GM19043 (cell line): Measurements from ENCODE around the gene TMEM219.

Source experiments
- ATAC-seq: cut with Tn5 transposase; IDR thresholded peaks from one replicate; pipeline ENCODE4 v1.9.1; 2021; ENCODE audit warnings: low read depth; ENCODE audit not compliant: unreplicated experiment

The TMEM219 gene

DNA sequence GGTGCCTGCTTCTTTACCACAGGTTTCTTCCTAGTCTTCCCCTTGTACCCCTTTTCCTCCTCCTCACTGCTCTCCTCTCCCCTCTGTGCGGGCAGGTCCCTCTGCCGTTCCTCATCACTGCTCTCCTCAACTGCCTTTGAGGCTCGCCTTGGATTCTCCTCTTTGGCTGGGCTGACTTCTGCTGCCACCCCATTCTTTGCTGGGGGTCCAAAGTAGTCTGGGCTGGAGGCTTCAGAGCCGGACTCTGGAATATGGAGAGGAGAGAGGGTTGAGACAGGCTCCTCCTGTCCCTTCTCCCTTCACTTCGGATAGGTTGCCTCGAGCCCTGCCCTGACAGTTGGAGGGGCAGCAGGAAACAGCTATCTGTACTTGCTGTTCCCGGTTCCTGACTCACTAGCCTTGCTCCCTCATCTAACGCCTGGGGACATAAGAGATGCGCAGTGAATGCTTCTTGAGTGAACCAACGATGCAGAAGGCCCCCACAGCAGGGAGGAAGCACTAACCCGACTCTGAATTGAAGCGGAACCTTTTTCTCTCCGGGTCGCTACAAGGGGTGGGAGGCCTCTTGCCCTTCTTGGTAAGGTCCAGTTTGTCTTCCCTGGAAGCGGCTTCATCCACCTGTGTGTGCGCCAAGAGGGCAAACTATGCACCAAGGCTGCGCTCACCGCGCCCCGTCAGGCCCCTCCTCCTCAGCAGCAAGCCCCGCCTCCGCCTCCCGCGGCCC, 32.9 kb downstream of the TMEM219 start:
- no peak for ATAC-seq

DNA sequence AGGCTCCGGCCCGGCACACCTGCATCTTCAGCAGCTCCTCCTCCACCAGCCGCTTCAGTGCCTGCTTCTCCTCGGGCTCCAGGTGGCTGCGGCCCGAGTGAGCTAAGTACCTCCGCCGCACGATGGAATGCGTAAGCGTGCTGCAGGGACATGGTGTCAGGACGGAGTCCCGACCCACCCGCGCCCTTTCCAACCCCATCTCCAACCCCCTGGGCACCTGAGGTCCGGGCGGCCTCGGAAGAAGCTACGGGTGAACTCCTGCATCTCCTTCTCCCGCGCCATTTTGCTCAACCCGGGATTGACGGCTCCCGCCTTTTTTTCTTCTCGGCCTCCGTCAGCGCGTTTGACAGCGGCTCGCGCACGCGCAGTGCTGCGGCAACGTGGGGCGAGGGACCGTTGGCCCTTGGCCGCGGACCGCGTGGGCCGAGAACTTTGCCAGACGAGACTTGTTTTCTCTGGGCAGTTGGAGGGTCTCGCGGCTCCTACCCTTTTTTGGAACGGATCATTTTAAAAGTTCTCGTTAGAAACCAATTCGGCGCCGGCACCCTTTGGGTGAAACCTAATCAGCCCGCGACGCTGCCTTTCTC, 33.5 kb downstream of the TMEM219 start, which contains the start of gene HIRIP3:
Gene HIRIP3 (minus strand): TSS at position 294 of the 587 bp plus-strand sequence. CDS start 12 bp downstream, at position 282.
- no peak for ATAC-seq

DNA sequence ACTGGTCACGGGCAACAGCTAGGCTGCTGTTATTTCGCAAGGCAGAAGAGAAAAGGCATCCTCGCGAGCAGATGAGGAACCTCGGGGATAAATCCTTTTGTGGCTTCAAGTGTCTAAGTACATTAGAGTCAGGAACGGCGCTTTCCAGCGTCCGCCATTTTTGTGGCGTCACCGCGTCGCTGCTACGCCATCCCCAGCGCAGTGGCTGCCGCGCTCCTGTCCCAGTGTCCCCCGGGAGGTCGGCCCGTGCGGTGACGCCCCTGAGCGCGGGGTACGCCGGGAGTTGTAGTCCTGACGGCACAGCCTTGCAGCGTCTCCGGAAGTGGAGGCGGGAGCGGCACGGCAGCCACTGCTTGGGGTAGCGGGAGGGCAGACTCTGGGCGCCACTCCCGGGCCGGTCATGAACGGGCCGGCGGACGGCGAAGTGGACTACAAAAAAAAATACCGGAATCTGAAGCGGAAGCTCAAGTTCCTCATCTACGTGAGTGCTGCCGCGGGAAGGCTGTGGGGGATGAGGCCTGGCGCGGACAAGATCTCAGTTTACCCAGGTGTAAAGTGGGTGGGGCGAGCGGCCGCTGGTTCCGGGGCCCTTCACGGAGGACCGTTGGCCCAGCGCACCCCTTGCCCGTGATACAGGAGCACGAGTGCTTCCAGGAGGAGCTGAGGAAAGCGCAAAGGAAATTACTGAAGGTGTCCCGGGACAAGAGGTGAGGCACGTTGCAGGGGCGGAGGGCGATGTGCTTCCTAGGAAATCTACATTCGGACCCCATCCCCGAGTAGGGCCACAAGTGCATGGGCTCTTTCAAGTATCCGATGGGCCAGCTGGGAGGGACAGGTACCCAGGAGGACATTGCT, 34.3 kb downstream of the TMEM219 start, which contains the start of gene INO80E:
Gene INO80E (plus strand): TSS at position 331 of the 855 bp plus-strand sequence. CDS start 70 bp downstream, at position 401.
- ATAC-seq: peak; percentile 89

DNA sequence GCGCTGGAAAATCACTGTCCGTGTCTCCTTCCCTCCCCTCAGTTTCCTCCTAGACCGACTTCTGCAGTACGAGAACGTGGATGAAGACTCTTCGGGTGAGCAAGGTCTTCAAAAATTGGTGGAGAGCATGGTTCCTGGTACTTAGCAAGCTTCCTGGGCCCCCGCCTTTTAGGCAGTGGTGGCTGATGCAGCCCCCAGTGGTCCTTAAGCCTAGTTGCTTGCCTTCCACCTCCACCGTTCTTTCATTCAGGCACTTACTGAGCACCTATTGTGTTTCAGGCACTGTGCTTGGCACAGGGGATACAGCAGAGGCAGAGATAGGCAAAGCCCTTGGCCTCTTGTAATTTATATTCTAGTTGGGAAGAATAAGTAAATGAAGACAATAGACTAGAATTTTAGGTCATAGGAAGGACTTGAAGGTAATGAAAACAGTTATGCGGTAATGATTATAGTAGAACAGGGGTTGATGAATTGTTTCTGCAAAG, 34.9 kb downstream of the TMEM219 start:
- ATAC-seq: no peak

DNA sequence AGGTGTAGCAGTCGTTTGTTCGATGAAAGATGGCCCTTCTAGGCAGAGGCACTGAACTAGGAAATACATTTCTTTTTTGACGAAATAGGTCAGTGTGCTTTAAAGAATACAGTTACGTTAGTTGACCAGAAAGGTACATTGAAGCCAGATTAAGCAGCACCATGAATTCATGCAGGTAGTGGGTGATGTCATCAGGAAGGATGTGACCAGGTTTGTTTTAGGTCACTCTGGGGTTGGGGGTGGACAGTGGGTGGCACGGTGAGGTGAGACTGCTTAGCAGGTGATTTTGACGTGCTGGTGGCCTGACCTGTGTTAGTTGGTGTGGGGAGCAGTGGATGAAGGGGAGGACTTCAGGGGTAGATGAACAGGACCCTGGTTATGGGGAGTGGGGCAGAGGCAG, 37.7 kb downstream of the TMEM219 start:
- ATAC-seq: no peak

DNA sequence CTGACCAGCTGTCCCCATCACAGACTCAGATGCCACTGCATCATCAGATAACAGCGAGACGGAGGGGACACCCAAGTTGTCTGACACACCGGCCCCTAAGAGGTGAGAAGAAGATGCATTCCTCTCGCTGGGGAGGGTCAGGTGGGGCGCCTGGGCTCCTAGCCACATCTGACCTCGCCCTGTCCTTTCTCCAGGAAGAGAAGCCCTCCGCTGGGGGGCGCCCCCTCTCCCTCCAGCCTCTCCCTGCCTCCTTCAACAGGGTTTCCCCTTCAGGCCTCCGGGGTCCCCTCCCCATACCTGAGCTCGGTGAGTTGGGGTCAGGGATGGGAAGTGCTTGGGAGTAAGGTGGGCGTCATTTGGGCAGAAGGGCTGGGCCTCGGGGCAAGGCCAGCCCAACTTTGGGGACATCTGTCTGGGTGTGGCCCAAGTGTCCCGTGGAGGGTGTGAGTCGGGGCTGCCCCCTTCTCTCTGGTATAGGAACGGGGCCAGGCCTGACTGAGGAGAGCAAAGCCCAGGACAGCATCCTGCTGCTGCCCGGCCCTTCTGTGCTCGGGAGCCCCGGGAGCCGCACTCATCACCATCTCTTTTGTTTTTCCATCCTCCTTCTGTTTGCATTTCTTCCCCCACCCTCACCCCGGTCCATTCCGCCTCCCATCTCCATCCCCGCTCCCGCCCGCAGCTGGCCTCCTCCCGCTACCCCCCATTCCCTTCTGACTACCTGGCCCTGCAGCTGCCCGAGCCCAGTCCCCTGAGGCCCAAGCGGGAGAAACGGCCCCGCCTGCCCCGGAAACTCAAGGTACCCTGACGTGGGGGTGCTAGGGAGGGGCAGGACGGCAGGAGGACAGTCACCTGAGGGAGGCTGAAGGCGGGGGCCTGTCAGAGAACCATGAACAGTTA, 39.1 kb downstream of the TMEM219 start:
- ATAC-seq: no peak

DNA sequence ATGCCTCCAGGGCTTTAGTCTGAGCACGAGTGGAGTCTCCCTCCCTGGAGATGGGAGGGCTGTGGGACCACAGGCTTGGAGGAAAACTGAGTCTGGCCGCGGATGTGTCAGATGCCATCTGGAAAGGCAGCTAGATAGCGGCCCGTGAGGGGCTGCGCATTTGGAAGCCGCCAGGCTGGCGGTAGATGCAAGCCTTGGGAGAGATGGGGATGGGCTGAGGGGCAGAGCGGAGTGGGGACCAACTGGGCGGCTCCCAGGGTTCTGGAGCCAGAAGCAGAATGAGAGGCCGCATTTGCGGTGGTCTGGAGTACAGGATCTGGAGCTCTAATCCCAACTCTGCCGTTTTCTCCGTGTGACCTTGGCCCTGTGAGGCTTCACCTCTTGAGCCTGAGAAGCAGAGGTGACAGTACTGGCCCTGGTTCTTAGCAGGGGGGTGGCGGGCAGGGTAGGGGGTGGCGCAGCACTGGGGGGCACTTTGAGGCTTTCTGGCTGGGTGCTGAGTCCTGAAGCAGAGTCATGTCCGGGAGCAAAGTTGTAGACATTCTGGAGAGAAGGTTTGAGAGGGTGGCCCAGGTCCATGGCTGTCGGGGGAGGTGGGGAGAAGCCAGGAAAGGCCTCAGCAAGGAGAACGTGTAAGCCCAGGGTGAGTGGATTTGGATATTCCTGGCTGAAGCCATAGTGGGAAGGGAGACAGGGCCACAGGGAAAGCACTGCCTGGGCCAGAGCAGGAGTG, 40.9 kb downstream of the TMEM219 start:
- no peak for ATAC-seq

DNA sequence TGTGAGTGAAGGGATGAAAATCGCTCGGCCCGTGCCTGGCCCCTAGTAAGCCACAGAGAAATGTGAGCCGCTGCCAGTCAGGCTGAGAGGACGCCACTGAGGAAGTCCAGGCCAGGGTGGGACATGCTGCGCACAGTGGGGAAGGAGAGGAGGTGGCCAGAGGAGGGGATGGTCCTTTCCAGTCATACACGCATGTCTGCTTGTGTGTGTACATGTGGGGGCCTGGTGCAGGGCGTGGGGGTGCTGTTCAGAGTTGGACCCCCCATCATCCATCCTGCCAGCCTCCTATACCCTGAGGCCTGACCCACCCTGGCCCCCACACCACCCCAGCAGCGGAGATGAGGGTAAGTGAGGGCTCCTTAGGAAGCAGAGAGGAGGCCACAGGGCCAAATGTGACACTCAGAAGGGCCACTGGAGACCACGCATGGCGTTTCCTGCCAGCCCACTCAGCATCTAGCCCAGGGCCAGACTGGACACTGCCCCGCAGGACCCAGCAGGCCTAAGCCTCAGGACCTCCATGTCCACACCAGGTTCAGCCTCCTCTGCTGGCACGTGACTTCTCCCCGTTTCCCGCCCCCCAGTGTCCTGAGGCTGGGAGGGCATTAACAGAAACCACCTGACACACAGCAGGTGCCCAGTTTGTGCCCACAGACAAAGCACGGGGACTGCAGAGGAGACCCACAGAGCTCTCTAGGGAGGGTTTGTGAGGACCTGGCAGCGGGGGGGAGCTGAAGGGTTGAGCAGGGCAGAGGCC, 42.0 kb downstream of the TMEM219 start:
- no peak for ATAC-seq

DNA sequence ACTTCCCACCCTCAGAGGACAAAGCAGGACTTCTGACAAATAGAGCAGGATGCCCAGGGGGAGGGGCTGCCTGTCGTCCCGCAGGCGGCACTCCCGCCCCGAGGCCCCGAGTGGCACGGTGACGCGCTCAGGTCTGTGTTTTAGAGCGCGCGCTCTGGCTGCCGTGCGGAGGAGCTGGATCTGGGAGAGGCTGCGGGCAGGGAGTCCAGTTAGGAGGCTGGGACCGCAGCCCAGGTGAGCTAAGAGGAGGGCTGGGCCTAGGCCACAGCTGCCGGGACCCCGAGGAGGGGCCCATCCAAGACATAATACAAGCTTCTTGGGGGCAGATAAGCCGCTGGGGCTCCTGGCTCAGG, 42.5 kb downstream of the TMEM219 start:
- no peak for ATAC-seq

DNA sequence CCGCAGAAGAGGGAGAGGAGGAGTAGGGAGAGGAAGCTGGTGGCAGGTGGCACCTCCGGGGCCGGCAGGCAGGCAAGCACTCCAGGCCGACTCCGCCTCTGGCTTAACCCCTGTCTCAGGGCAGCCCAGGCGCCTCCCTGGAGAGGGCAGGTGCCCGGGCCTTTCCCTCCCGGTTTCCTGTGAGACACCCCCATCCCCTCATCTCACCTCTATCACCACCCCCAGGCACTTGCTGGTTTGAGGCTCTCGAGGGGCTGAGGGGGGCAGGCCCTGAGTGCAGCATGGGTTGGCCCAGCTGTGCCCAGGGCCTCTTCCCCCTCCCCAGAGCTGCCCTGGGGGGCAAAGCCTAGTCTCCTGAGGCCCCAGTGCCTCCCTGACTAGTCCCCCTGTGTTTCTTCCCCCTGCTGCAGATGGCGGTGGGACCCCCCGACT, 42.9 kb downstream of the TMEM219 start:
- no peak for ATAC-seq

DNA sequence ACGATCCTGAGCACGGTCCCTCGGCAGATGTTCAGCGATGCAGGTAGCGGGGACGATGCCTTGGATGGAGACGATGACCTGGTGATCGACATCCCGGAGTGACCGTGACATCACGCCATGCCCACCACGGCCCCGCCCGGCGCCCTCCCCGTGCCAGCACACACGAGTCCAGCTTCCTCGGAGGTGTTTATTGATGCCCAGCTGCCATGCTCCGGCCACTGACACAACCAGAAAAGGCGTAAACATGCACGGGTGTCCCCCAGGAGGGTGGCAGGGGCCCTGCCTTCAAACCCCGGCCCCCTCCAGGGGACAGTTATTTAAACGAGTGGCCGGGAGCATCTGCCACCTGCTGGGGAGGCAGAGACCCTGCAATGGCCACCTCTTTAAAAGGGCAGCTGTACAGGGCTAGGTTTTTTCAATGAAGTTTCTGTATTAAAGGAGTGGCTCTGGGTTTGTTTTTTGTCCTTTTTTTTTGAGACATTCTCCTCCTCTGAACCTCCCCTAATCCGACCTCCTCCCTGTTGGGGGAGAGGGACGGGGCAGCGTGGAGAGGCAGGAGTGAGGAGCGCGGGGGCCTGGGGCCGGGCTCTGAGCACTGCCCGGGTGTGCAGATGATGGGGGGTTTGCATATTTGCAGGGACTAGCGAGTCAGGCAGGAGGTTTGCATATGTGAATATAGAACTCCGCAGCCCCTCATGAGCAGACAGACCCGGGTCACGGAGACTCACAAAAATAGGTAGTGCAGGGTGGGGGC, 43.6 kb downstream of the TMEM219 start:
- no peak for ATAC-seq

DNA sequence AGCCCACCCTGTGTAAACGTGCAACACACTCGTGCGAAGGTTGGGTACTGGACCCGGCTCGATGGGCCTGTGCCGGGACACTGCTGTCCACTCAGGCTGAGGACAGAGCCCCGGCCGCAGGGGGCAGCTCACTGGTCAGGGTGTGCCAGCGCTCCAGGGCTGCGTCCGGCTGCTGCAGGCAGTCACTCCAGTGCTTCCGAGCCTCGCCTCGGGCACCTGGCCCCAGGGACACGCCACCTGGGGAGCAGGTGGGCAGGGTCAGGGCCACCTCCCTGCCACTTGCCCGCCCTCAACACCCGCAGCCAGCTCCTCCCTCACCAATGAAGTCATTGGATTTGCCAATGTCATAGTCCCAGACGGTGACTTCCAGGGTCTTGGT, 44.2 kb downstream of the TMEM219 start:
- no peak for ATAC-seq

DNA sequence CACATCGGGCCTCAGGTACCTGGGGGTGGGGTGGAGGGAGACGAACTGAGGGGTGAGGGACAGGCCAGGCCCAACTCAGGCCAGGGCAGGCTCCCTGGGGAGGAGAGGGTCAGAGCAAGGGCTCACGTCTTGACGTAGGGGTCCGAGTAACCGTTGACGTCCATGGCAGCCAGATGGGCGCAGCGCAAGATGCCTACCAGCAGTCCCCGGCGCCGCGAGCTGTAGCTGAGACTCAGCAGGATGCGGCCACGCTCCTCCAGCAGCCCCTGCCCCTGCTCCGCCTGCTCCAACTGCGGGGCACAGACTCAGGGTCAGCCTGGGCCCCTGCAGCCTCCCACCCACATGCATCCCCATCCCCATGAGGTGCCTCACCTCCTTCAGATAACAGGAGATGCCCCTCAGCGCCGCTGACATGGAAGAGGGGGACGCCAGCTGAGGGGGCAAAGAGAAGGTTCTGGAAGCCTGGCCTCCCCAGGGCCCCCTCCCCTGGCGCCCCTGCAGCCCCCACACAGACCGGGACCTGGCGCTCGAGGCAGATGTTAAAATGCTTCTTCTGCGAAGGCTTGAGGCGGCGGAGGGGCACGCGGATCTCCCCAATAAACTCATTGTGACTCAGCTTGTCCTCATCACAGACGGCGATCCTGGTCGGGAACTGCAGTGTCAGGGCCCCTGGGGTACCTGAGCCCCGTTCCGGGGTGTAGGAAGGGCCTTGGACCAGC, 44.9 kb downstream of the TMEM219 start:
- ATAC-seq: no peak

DNA sequence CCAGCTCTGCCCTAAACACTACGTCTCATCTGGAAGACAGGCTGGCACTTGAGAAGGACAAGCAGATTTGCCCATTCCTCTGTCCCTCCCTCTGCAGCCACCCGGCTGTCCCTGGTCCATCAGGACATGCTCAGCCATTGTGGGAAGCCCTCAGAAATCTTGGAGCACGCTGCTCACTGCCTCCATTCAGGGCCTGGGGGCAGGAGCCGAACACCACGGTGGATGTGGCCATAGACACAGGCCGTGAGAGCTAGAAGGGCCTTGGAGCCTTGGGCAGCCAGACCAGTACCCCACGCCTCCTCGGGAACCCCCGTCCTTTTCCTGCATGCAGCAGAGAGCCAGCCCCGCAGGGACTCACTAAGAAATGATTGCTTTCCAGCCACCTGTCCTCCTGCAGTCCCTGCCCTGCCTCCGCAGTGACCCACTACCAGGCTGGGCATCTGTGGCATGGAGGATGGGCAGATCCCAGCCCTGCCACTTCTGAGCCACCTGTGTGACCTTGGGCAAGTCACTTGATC, 45.6 kb downstream of the TMEM219 start:
- ATAC-seq: no peak

DNA sequence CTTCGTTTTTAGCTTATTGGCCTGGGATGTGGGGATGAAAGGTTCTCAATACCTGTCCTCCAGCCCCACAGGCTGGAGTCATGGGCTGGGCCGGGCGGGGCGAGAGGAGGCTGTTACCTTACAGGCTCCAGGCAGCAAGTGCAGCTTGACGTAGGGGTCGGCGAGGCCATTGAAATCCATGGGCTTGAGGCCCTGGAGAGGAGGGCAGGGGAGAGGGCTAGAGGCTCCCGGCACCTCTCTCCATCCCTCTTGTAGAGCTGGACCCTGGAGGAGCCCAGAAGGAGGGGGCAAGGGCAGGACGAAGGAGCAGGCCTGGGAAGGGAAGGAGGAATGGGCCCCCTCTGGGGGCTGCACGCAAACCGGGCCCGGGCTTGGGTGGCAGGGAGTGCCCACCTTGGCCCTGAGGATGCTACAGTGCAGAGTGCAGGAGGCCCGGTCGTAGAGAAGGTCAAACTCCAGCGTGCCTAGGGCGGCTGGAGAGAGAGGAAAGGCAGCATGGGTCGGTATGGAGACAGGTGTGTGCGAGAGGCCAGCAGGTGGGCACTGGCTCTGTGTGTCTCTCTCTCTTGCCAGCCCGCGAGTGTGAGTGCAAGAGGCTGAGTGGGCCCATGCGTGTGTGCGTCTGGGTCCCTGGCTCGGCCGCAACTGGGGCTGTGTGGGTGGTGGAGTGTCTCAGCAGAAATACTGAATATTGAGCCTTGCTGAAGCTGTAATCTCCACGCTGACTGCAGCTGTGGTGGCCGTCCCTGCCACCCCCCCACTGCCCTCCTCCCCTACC, 47.4 kb downstream of the TMEM219 start:
- ATAC-seq: no peak

DNA sequence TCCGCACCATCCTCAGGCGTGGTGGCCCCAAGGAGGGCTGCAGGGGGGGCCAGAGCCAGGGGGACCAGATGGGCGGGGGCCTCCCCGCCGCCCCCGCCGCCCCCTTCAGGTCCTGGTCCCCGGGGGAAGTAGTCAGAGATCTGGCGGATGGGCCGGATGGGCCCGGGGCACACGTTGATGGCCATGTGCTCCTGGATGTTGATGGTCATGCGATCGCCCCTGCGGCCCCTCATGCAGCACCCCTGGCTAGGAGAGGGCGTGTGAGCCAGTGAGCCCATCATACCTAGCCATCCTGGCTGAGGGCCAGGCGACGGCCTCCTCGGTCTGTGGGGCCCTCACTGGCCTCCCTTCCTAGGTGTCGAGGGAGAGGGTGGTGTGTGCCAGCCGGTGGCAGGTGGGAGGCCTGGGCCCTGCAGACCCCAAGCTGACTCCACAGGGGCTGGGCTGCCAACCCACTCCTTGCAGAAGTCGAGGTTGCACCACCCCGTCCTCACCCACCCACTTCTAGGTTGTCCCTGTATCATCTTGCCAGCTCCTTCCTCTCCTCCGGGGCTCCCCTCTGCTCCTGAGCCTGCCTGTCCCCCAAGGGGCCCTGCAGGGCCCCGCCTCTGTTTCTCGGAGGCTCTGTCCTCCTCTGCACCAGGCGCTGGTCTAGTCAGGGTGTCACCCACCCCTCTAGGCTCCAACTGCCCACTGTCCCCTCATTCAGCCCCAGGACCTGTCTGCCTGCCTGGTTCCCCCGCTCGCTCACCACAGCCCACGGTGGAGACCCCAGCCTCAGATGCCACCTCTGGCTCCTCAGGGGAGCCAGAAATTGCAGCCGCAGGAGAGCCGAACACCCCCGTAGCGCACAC, 48.3 kb downstream of the TMEM219 start:
- no peak for ATAC-seq
